ENCODE data around the gene MUS81. TPM values are rescaled to one million over a fixed set of nuclear protein-coding genes. Genes with fewer than 3 reads are reported as not detected.

Gene MUS81
- total and polyA plus RNA-seq, 2 of the 4 experiments (the other 2 are of a cell fraction): 23.7 to 47.9 TPM

- Histone ChIP-seq H3K9me3 (ENCODE audit: control insufficient read depth, insufficient read depth, low read length) (no peaks in the 10 kb centered on the region), H3K14ac (replicated peaks; ENCODE audit: low read depth, low read length) (peak overlapping the region; percentile 87), H3K9ac (ENCODE audit: low read depth, low read length) (peak overlapping the region; percentile 96), H3K4me2 (ENCODE audit: low read depth, low read length) (peak overlapping the region; percentile 89), H2AK5ac (ENCODE audit: low read depth, low read length) (peak overlapping the region; percentile 22; the same call in 1 of the 2 replicates), H3K79me1 (ENCODE audit: low read depth in 1 of 2, low read length in 2 of 2) (peaks cover 6 to 61% of the 10 kb centered on the region in 2 experiments; a peak in 3 of 4 replicates), H3K4me1 (ENCODE audit: control insufficient read depth, insufficient read depth, low read length) (peaks cover 7% of the 10 kb centered on the region), H3K4me3 (ENCODE audit: insufficient read depth, low read depth, low read length) (peak overlapping the region; percentile 95), H3K4ac (ENCODE audit: low read depth, low read length) (peak overlapping the region; percentile 98), H3K9me1 (ENCODE audit: insufficient read depth, low read length) (peaks cover 4% of the 10 kb centered on the region; the same call in 1 of the 2 replicates), H4K5ac (ENCODE audit: low read depth, low read length) (peak overlapping the region; percentile 68), H4K91ac (ENCODE audit: insufficient read depth, low read depth, low read length) (peak overlapping the region; percentile 98), H3K18ac (ENCODE audit: low read depth, low read length) (no peak overlapping the region), H2BK120ac (ENCODE audit: low read depth, low read length) (no peak overlapping the region), H2AK9ac (replicated peaks; ENCODE audit: low read depth, low read length, poor library complexity) (peak overlapping the region; percentile 100), H2BK15ac (ENCODE audit: low read depth, low read length) (0 out of 3 replicates have a peak overlapping the region, but pooled peaks have one; percentile 41), H2AFZ (replicated peaks; ENCODE audit: low read length, poor library complexity) (no peak overlapping the region), H3K56ac (ENCODE audit: extremely low read depth, insufficient read depth, low read length) (peak overlapping the region; percentile 60), H3K23ac (ENCODE audit: low read depth, low read length) (peak overlapping the region; percentile 94), H3K27ac (ENCODE audit: insufficient read depth, low read length) (peak overlapping the region; percentile 89), H4K8ac (ENCODE audit: low read depth in 2 of 2, low read length in 2 of 2) (peak overlapping the region; percentile 94 to 99; a peak in 3 of 4 replicates), H2BK5ac (ENCODE audit: low read depth, low read length, poor library complexity, severe bottlenecking) (peak overlapping the region; percentile 90), H4K20me1 (ENCODE audit: insufficient read depth, low read length) (peaks cover 36% of the 10 kb centered on the region), H3K27me3 (ENCODE audit: control insufficient read depth, insufficient read depth, low read length) (no peaks in the 10 kb centered on the region), H2BK20ac (ENCODE audit: low read depth, low read length) (no peak overlapping the region), H3K36me3 (ENCODE audit: control insufficient read depth, insufficient read depth, low read length) (peaks cover 51% of the 10 kb centered on the region)
- WGBS, 2 experiments (ENCODE audit: extremely low coverage in 2 of 2, insufficient read length in 1 of 2): 87% methylated on average over 3 of the region's 13 CpGs; no CpG with 5 or more reads in 1 of the 2 experiments
- CTCF ChIA-PET: no interaction called here
- in situ Hi-C loops (cut with MboI; ENCODE audit: low sequenced_read_pairs): no loop called here
- POLR2A ChIA-PET (ENCODE audit: unreplicated experiment): interaction anchor here (0.6 to 0.8 kb wide), 2 partner anchors 10 to 11 kb away, joined by 3 to 7 read pairs; no protein-coding TSS in a partner anchor
- TF ChIP-seq CTCF (conservative IDR thresholded peaks at IDR 0.05; ENCODE audit: low read depth, low read length) (no peak), MXI1 (IDR thresholded peaks at IDR 0.05; ENCODE audit: borderline replicate concordance, low read depth, low read length) (no peak), RCOR1 (IDR thresholded peaks at IDR 0.05; ENCODE audit: insufficient replicate concordance, low read length) (no peak), CEBPB (IDR thresholded peaks at IDR 0.05; ENCODE audit: low read depth, low read length) (no peak), NFE2L2 (IDR thresholded peaks at IDR 0.05; ENCODE audit: low read depth, low read length) (no peak), SMC3 (IDR thresholded peaks at IDR 0.05; ENCODE audit: low read depth, low read length) (no peak), RFX5 (IDR thresholded peaks at IDR 0.05; ENCODE audit: low read depth, low read length) (no peak)
- intact Hi-C loops (cut with micrococcal nuclease): no loop called here
- ATAC-seq (ENCODE audit: low read depth) (no peak), DNase-seq (no peak)
- dilution Hi-C loops (cut with HindIII; ENCODE audit: low sequenced_read_pairs, unreplicated experiment): no loop called here
- BruUV-seq (replicated peaks): no TSS peak
Measured at GRCh38 chr11:65861533-65862183, 1.4 kb downstream of the MUS81 start.

All from IMR-90 (cell line).